K562 (cell line): ENCODE measurements around the gene LBHD1. TPM values are rescaled to one million over a fixed set of nuclear protein-coding genes. Genes with fewer than 3 reads are reported as not detected.

ENCODE experiments used
- ATAC-seq: fragments of 200-7000 bp; cut with Tn5 transposase; 3 replicates; pipeline ENCODE4 v1.9.1; 2020; ENCODE audit warnings: moderate library complexity
- BruUV-seq: library from RNA; stranded (reverse); fragments of 400-500 nt; replicated peaks from 2 replicates; lab custom pipeline; 2021; lab: Mats Ljungman, UMichigan
- CTCF ChIA-PET: fragments of 300-600 bp; formaldehyde crosslinking; extraction: SDS; loops from one replicate; lab custom pipeline; 2021; ENCODE audit warnings: low intra/inter-chr PET ratio; lab: Yijun Ruan, JAX
- POLR2A ChIA-PET: fragments of 300-600, 350-650 bp; sonication (Branson Sonifier 250); formaldehyde crosslinking; extraction: SDS; loops from one replicate; lab custom pipeline; 2021; ENCODE audit warnings: antibody characterized with exemption, inconsistent platforms; lab: Yijun Ruan, JAX
- DNase-seq, 4 experiments: peaks; one replicate each; pipeline versions ENCODE4 v3.0.0 to v3.0.0-alpha.2; 2011 to 2018; ENCODE audit warnings: low spot score in 3 of 4, mixed read lengths in 3 of 4; ENCODE audit errors: extremely low read depth in 1 of 4
- FAIRE-seq: peaks from 2 replicates; lab custom pipeline; 2011; peaks lifted over from hg19 to GRCh38; lab: Jason Lieb, UNC
- H2AFZ ChIP-seq: 2 replicates; pipeline ENCODE4 v1.6.0; 2011; ENCODE audit warnings: low read depth, low read length, control low read depth, inconsistent platforms
- H3K27ac ChIP-seq: fragments of 200-600 bp; 3 replicates; pipeline ENCODE4 v1.8.0; 2011; ENCODE audit warnings: low read depth, mild to moderate bottlenecking, control low read depth, inconsistent platforms, low read length, moderate library complexity, mixed read lengths; ENCODE audit errors: extremely low read depth
- H3K27me3 ChIP-seq, 2 experiments: fragments of 300-600 bp in 1 of 2; 2 replicates in 1 of 2; 3 replicates in 1 of 2; pipeline versions ENCODE4 v1.6.0 to v1.8.0; 2011; ENCODE audit warnings: inconsistent platforms in 2 of 2, low read length in 2 of 2, mild to moderate bottlenecking in 1 of 2, mixed read lengths in 1 of 2, moderate library complexity in 1 of 2; ENCODE audit not compliant: control insufficient read depth in 2 of 2, insufficient read depth in 2 of 2
- H3K36me3 ChIP-seq: fragments of 300-600 bp; 3 replicates; pipeline ENCODE4 v1.8.0; 2011; ENCODE audit warnings: mild to moderate bottlenecking, low read length, inconsistent platforms; ENCODE audit not compliant: control insufficient read depth, insufficient read depth
- H3K4me1 ChIP-seq, 2 experiments: fragments of 200-600 bp in 1 of 2; replicated peaks in 1 of 2; 2 replicates in 1 of 2; 3 replicates in 1 of 2; pipeline versions ENCODE4 v1.5.1 to v1.8.0; 2011; ENCODE audit warnings: inconsistent platforms in 2 of 2, low read length in 2 of 2, mild to moderate bottlenecking in 1 of 2, mixed read lengths in 1 of 2, moderate library complexity in 1 of 2; ENCODE audit not compliant: control insufficient read depth in 2 of 2, insufficient read depth in 2 of 2
- H3K4me2 ChIP-seq: 2 replicates; pipeline ENCODE4 v1.6.1; 2011; ENCODE audit warnings: low read length, control low read depth, inconsistent platforms, mixed read lengths; ENCODE audit not compliant: insufficient read depth
- H3K4me3 ChIP-seq: fragments of 200-600 bp; sonication (generic), shearing (Covaris generic); 2 replicates; pipeline ENCODE4 v1.5.1; 2016; ENCODE audit warnings: control low read depth, inconsistent platforms
- H3K79me2 ChIP-seq: fragments of 200-600 bp; 3 replicates; pipeline ENCODE4 v1.8.0; 2011; ENCODE audit warnings: low read length, inconsistent platforms; ENCODE audit not compliant: control insufficient read depth, insufficient read depth
- H3K9ac ChIP-seq, 2 experiments: 2 replicates each; pipeline versions ENCODE4 v1.6.0 to v1.6.1; 2011; ENCODE audit warnings: low read depth in 2 of 2, low read length in 2 of 2, control low read depth in 1 of 2, inconsistent platforms in 1 of 2, mild to moderate bottlenecking in 1 of 2, mixed read lengths in 1 of 2; ENCODE audit not compliant: insufficient read depth in 1 of 2
- H3K9me1 ChIP-seq: one replicate; pipeline ENCODE4 v1.6.0; 2011; ENCODE audit warnings: inconsistent platforms, mild to moderate bottlenecking, low read length, moderate library complexity; ENCODE audit not compliant: control insufficient read depth, insufficient read depth
- H3K9me3 ChIP-seq: replicated peaks from 2 replicates; pipeline ENCODE4 v1.5.1; 2011; ENCODE audit warnings: low read depth, low read length, inconsistent platforms; ENCODE audit not compliant: control insufficient read depth, insufficient read depth
- H4K20me1 ChIP-seq: replicated peaks from 2 replicates; pipeline ENCODE4 v1.6.1; 2011; ENCODE audit warnings: low read length, inconsistent platforms, mixed read lengths; ENCODE audit not compliant: control insufficient read depth, insufficient read depth
- CCAR2 ChIP-seq: fragments of 200-400 bp; formaldehyde crosslinking; IDR thresholded peaks from 2 replicates; pipeline ENCODE4 v1.6.1; 2017; ENCODE audit warnings: mild to moderate bottlenecking, low read depth, low read length
- FOS ChIP-seq: IDR thresholded peaks from 3 replicates; pipeline ENCODE4 v1.6.1; 2011; ENCODE audit not compliant: insufficient read length; ENCODE audit errors: extremely low read depth
- FUS ChIP-seq: fragments of 200-400 bp; formaldehyde crosslinking; optimal IDR thresholded peaks from 2 replicates; pipeline ENCODE3; 2017; ENCODE audit warnings: low read depth, low read length
- HMGXB4 ChIP-seq: sonication (generic); formaldehyde crosslinking; IDR thresholded peaks from 2 replicates; pipeline ENCODE4 v1.8.1; 2023; ENCODE audit warnings: mild to moderate bottlenecking, missing genetic modification reagents
- LEF1 ChIP-seq: fragments of 450-650 bp; IDR thresholded peaks from 2 replicates; pipeline ENCODE4 v1.6.1; 2016; ENCODE audit warnings: mild to moderate bottlenecking
- MYC ChIP-seq, 2 experiments: fragments of 250-450 bp in 1 of 2; sonication (Bioruptor Pico) in 1 of 2; IDR thresholded peaks; 2 replicates each; pipeline versions ENCODE4 v1.5.1 to v1.6.1; 2012 to 2021; ENCODE audit warnings: low read depth in 2 of 2, borderline replicate concordance in 1 of 2, improper control_type of control experiment in 1 of 2, low read length in 1 of 2, mild to moderate bottlenecking in 1 of 2, moderate library complexity in 1 of 2
- PPARD ChIP-seq: fragments of 250-450 bp; sonication (Bioruptor Pico); IDR thresholded peaks from 2 replicates; pipeline ENCODE4 v1.8.0; 2022; ENCODE audit warnings: inconsistent platforms, mild to moderate bottlenecking, moderate library complexity
- PTBP1 ChIP-seq: fragments of 200-400 bp; formaldehyde crosslinking; IDR thresholded peaks from 2 replicates; pipeline ENCODE4 v1.6.1; 2017; ENCODE audit warnings: low read depth, low read length
- RAD51 ChIP-seq: fragments of 450-650 bp; IDR thresholded peaks from 2 replicates; pipeline ENCODE4 v1.7.1; 2016; ENCODE audit warnings: low read depth, mild to moderate bottlenecking, borderline replicate concordance
- SLC30A9 ChIP-seq: fragments of 250-450 bp; sonication (Bioruptor Pico); IDR thresholded peaks from 2 replicates; pipeline ENCODE4 v1.8.0; 2022; ENCODE audit warnings: mild to moderate bottlenecking, moderate library complexity
- SNRNP70 ChIP-seq: fragments of 200-400 bp; formaldehyde crosslinking; optimal IDR thresholded peaks from 2 replicates; pipeline ENCODE3; 2017; ENCODE audit warnings: low read depth, low read length
- TEAD1 ChIP-seq, 2 experiments: fragments of 450-650 bp in 1 of 2; sonication (generic) in 1 of 2; formaldehyde crosslinking; IDR thresholded peaks; 2 replicates each; pipeline versions ENCODE4 v1.4.0 to v1.8.0; 2020 to 2022; ENCODE audit warnings: mild to moderate bottlenecking in 2 of 2, missing genetic modification reagents in 1 of 2
- TFAM ChIP-seq: fragments of 250-450 bp; sonication (Bioruptor Pico); conservative IDR thresholded peaks from 2 replicates; pipeline ENCODE4 v1.5.0; 2021; ENCODE audit warnings: mild to moderate bottlenecking, moderate library complexity
- U2AF2 ChIP-seq: fragments of 200-400 bp; formaldehyde crosslinking; optimal IDR thresholded peaks from 2 replicates; pipeline ENCODE3; 2017; ENCODE audit warnings: low read depth, mild to moderate bottlenecking, low read length
- ZNF282 ChIP-seq: sonication (generic); formaldehyde crosslinking; IDR thresholded peaks from 2 replicates; pipeline ENCODE4 v1.8.1; 2023; ENCODE audit warnings: missing genetic modification reagents
- ZNF354B ChIP-seq: fragments of 250-450 bp; sonication (Bioruptor Pico); IDR thresholded peaks from 2 replicates; pipeline ENCODE4 v1.4.0; 2020
- ZNF511 ChIP-seq: sonication (generic); formaldehyde crosslinking; IDR thresholded peaks from 2 replicates; pipeline ENCODE4 v1.8.0; 2022; ENCODE audit warnings: mild to moderate bottlenecking, missing genetic modification reagents
- ZNF76 ChIP-seq: fragments of 250-450 bp; sonication (Bioruptor Pico); IDR thresholded peaks from 2 replicates; pipeline ENCODE4 v1.4.0; 2020; ENCODE audit warnings: mild to moderate bottlenecking, moderate library complexity, borderline replicate concordance
- ZSCAN29 ChIP-seq: fragments of 450-650 bp; IDR thresholded peaks from 2 replicates; pipeline ENCODE4 v1.6.1; 2017
- ZSCAN32 ChIP-seq: fragments of 450-650 bp; formaldehyde crosslinking; IDR thresholded peaks from 2 replicates; pipeline ENCODE4 v1.4.0; 2020; ENCODE audit warnings: mild to moderate bottlenecking, moderate library complexity
- WGBS: fragments of 100-300 bp; shearing (Covaris generic); methylation state at CpG from one replicate; pipeline ENCODE4 v1.1.6; 2016; ENCODE audit warnings: low coverage, mixed read lengths; ENCODE audit not compliant: insufficient coverage; ENCODE audit errors: missing lambda C conversion rate; 5-methylcytosine and 5-hydroxymethylcytosine counted together
- in situ Hi-C: fragments of 300-500 bp; cut with MboI; formaldehyde crosslinking; loops from 4 replicates; pipeline ENCODE4 v1.15.0; 2018; ENCODE audit warnings: inconsistent platforms, mixed read lengths
- intact Hi-C: fragments of 100-400 bp; cut with micrococcal nuclease; formaldehyde crosslinking; loops from 2 replicates; pipeline ENCODE4 v1.14.2; 2022
- polyA plus RNA-seq, 8 experiments: library from polyadenylated mRNA; depleted of rRNA in 4 of 8; stranded (reverse) in 5 of 8; unstranded in 3 of 8; fragments of >200 nt; fragmentation: Nextera tagmentation in 2 of 8; fragmentation: Illumina TruSeq in 1 of 8; extraction: Ambion mirVana in 2 of 8; extraction: Trizol in 1 of 8; gene quantifications; 2 replicates each; pipeline versions ENCODE4 v1.2.1 to v1.2.3, GENCODE V29; 2011 to 2014; ENCODE audit warnings: inconsistent platforms in 1 of 8, missing spikeins in 1 of 8
- total RNA-seq, 7 experiments: library from RNA; depleted of rRNA in 6 of 7; stranded (reverse); fragments of >200 nt in 6 of 7; fragmentation: Illumina TruSeq in 2 of 7; extraction: Trizol in 2 of 7; gene quantifications; 2 replicates each; pipeline versions ENCODE4 v1.2.1 to v1.2.3, GENCODE V29; 2011 to 2021; ENCODE audit warnings: low replicate concordance in 1 of 7

The LBHD1 gene
- total and polyA plus RNA-seq, 9 of the 15 experiments (the other 6 are each of a cell fraction or from before 2014, with no cell fraction given), result 2.6 to 28.0 (median 12.5) TPM

- Histone ChIP-seq H3K9me3 (no peaks in the 10 kb centered on the region), H3K9ac (peak overlapping the region in 1 of 2 experiments; percentile 72; a peak in 1 of 4 replicates), H3K36me3 (peaks cover 33% of the 10 kb centered on the region), H3K4me3 (no peak overlapping the region), H3K9me1 (no peaks in the 10 kb centered on the region), H3K27me3 (no peaks in the 10 kb centered on the region), H3K27ac (no peak overlapping the region), H4K20me1 (no peaks in the 10 kb centered on the region), H2AFZ (no peak overlapping the region), H3K4me1 (peaks cover 0 to 10% of the 10 kb centered on the region in 2 experiments; a peak in 3 of 5 replicates)
- no TSS peak for BruUV-seq
- CTCF ChIA-PET, result no interaction called here
- WGBS, result 22% methylated on average over 1 of the region's 1 CpG
- ATAC-seq (no peak), DNase-seq (no peak), FAIRE-seq (no peak)
- POLR2A ChIA-PET, result interaction anchor here (0.7 to 1.9 kb wide), 6 partner anchors 8 to 117 kb away, joined by 3 to 11 read pairs (median 4); partner anchors contain the start of genes C11orf98, CSKMT, NXF1 and UQCC3
- in situ Hi-C loops (no loop called here), intact Hi-C loops (no loop called here)
- no peak for TF ChIP-seq SNRNP70
- no peak for TF ChIP-seq ZSCAN29
- no peak for TF ChIP-seq MYC (IDR thresholded peaks at IDR 0.05; ENCODE audit: low read depth, low read length)
- no peak for TF ChIP-seq MYC (CRISPR knock-in tag; IDR thresholded peaks at IDR 0.05; ENCODE audit: borderline replicate concordance, low read depth)
- no peak for TF ChIP-seq ZSCAN32 (CRISPR knock-in tag)
- no peak for TF ChIP-seq ZNF511 (CRISPR knock-in tag)
- no peak for TF ChIP-seq RAD51
- TF ChIP-seq PPARD (CRISPR knock-in tag), result no peak
- TF ChIP-seq ZNF76, result no peak
- no peak for TF ChIP-seq TFAM (CRISPR knock-in tag)
- no peak for TF ChIP-seq HMGXB4 (CRISPR knock-in tag)
- no peak for TF ChIP-seq TEAD1 (CRISPR knock-in tag; IDR thresholded peaks at IDR 0.05)
- TF ChIP-seq PTBP1, result no peak
- TF ChIP-seq FUS, result no peak
- TF ChIP-seq CCAR2, result no peak
- TF ChIP-seq SLC30A9, result no peak
- TF ChIP-seq ZNF354B, result no peak
- no peak for TF ChIP-seq FOS
- TF ChIP-seq ZNF282 (CRISPR knock-in tag), result no peak
- TF ChIP-seq LEF1, result no peak
- no peak for TF ChIP-seq U2AF2
- TF ChIP-seq, all 486 proteins: peak for 0
- Histone ChIP-seq H3K4me2 (no peak overlapping the region), H3K79me2 (no peaks in the 10 kb centered on the region)
Measured at GRCh38 chr11:62688491-62688890, 16.4 kb upstream of the LBHD1 start.
